MM.1S (cell line): ENCODE measurements around the gene PEX5.

Source experiments
- DNase-seq: peaks from one replicate; pipeline ENCODE4 v3.0.0-alpha.2; 2015
- H2AFZ ChIP-seq: fragments of 300-600 bp; sonication (generic); 2 replicates; pipeline ENCODE4 v1.6.0; 2016; ENCODE audit warnings: antibody characterized with exemption, low read length
- H3F3A ChIP-seq: fragments of 300-600 bp; sonication (generic); 2 replicates; pipeline ENCODE4 v1.6.1; 2016; ENCODE audit warnings: mild to moderate bottlenecking, antibody characterized with exemption, low read length, moderate library complexity, mixed read lengths; ENCODE audit not compliant: insufficient read depth
- H3K27ac ChIP-seq: fragments of 300-600 bp; sonication (generic); 2 replicates; pipeline ENCODE4 v1.5.1; 2016; ENCODE audit warnings: mild to moderate bottlenecking, low read length
- H3K27me3 ChIP-seq: fragments of 300-600 bp; sonication (generic); replicated peaks from 2 replicates; pipeline ENCODE4 v1.6.0; 2016; ENCODE audit warnings: low read length; ENCODE audit not compliant: insufficient read depth
- H3K36me3 ChIP-seq: fragments of 300-600 bp; sonication (generic); replicated peaks from 2 replicates; pipeline ENCODE4 v1.6.1; 2016; ENCODE audit warnings: mild to moderate bottlenecking, low read length, mixed read lengths; ENCODE audit not compliant: insufficient read depth
- H3K4me1 ChIP-seq: fragments of 300-600 bp; sonication (generic); 2 replicates; pipeline ENCODE4 v1.6.1; 2016; ENCODE audit warnings: low read length, mixed read lengths
- H3K4me2 ChIP-seq: fragments of 300-600 bp; sonication (generic); 2 replicates; pipeline ENCODE4 v1.6.0; 2016; ENCODE audit warnings: low read depth, low read length
- H3K4me3 ChIP-seq: fragments of 300-600 bp; sonication (generic); 2 replicates; pipeline ENCODE4 v1.5.1; 2016; ENCODE audit warnings: low read length, mixed read lengths
- H3K79me2 ChIP-seq: fragments of 300-600 bp; sonication (generic); 2 replicates; pipeline ENCODE4 v1.6.1; 2016; ENCODE audit warnings: mixed run types, low read length, mixed read lengths
- H3K9ac ChIP-seq: fragments of 300-600 bp; sonication (generic); 2 replicates; pipeline ENCODE4 v1.6.1; 2016; ENCODE audit warnings: low read length, mixed read lengths
- H3K9me2 ChIP-seq: fragments of 300-600 bp; sonication (generic); replicated peaks from 2 replicates; pipeline ENCODE4 v1.6.1; 2016; ENCODE audit warnings: mild to moderate bottlenecking, low read length, mixed read lengths; ENCODE audit not compliant: insufficient read depth
- H3K9me3 ChIP-seq: fragments of 300-600 bp; sonication (generic); replicated peaks from 2 replicates; pipeline ENCODE4 v1.6.1; 2016; ENCODE audit warnings: mild to moderate bottlenecking, low read length, mixed read lengths; ENCODE audit not compliant: insufficient read depth
- H4K20me1 ChIP-seq: fragments of 300-600 bp; sonication (generic); 2 replicates; pipeline ENCODE4 v1.6.1; 2016; ENCODE audit warnings: mild to moderate bottlenecking, low read length, moderate library complexity, mixed read lengths; ENCODE audit not compliant: insufficient read depth
- EZH2 ChIP-seq: fragments of 300-600 bp; sonication (generic); optimal IDR thresholded peaks from 2 replicates; pipeline ENCODE3; 2017; ENCODE audit warnings: low read depth, mild to moderate bottlenecking, antibody characterized with exemption, low read length, mixed read lengths
- EZH2phosphoT487 ChIP-seq: fragments of 300-600 bp; sonication (generic); IDR thresholded peaks from 2 replicates; pipeline ENCODE4 v1.6.1; 2018; ENCODE audit warnings: antibody characterized with exemption, low read length
- TF ChIP-seq, protein P1 (sequence below): fragments of 300-600 bp; sonication (generic); IDR thresholded peaks from 2 replicates; pipeline ENCODE4 v1.5.1; 2016; ENCODE audit warnings: antibody characterized with exemption, low read length, mixed read lengths

PEX5 gene

DNA sequence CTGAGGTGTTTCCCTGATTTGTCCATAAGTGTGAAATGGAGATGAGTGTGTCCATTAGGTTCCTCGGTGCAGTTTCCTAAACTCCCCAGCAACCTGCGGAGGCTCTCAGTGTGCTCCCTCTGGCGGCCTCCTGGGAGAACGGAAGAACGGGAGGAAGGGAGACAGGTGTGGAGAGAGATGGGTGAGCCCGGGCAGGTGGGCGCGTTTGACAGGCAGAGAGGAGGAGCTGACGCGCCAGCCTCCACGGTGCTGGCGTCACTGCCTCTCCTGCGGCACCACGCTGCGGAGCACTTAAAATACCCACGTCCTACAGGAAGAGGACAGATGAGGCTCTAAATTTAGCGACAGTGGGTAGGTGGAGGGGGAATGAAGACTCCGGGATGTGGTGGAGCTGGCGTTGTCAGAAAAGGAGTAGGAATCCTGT is 26.8 kb upstream of the PEX5 start:
- Histone ChIP-seq H3K36me3 (no peaks in the 10 kb centered on the region), H3K4me1 (no peaks in the 10 kb centered on the region), H3K4me2 (peak overlapping the region; percentile 20; the same call in 1 of the 2 replicates), H3K4me3 (no peak overlapping the region), H4K20me1 (no peaks in the 10 kb centered on the region), H3F3A (no peaks in the 10 kb centered on the region), H3K9me2 (no peaks in the 10 kb centered on the region), H3K9ac (no peak overlapping the region), H3K27ac (no peak overlapping the region), H3K9me3 (no peaks in the 10 kb centered on the region), H2AFZ (0 out of 2 replicates have a peak overlapping the region, but pooled peaks have one; percentile 32), H3K79me2 (no peaks in the 10 kb centered on the region), H3K27me3 (no peaks in the 10 kb centered on the region; the same call in 1 of the 2 replicates)
- DNase-seq, result no peak
- TF ChIP-seq, protein P1, sequence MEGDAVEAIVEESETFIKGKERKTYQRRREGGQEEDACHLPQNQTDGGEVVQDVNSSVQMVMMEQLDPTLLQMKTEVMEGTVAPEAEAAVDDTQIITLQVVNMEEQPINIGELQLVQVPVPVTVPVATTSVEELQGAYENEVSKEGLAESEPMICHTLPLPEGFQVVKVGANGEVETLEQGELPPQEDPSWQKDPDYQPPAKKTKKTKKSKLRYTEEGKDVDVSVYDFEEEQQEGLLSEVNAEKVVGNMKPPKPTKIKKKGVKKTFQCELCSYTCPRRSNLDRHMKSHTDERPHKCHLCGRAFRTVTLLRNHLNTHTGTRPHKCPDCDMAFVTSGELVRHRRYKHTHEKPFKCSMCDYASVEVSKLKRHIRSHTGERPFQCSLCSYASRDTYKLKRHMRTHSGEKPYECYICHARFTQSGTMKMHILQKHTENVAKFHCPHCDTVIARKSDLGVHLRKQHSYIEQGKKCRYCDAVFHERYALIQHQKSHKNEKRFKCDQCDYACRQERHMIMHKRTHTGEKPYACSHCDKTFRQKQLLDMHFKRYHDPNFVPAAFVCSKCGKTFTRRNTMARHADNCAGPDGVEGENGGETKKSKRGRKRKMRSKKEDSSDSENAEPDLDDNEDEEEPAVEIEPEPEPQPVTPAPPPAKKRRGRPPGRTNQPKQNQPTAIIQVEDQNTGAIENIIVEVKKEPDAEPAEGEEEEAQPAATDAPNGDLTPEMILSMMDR, result peak; percentile 38
- no peak for TF ChIP-seq EZH2
- TF ChIP-seq EZH2phosphoT487, result no peak

DNA sequence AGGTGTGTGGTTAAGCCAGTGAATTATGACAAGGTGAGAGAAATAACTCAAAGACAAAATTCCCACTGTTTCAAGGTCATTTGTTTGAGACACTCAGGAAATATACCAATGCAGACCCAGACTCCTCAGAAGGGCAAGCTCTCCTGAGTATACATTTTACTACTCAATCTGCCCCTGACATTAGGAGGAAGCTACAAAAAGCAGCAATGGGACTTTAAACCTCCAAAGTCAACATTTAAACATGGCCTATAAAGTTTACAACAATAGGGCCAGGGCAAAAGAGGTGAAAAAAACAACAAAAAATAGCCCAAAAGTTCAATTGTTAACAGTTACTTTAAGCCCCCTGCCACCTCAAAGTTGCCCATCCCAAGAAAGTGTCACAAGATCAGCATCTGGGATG is 19.5 kb upstream of the PEX5 start:
- H4K20me1 ChIP-seq, result no peaks in the 10 kb centered on the region
- H3K4me2 ChIP-seq, result no peak overlapping the region
- no peak overlapping the region for H3K9ac ChIP-seq
- DNase-seq, result no peak
- no peaks in the 10 kb centered on the region for H3K4me1 ChIP-seq
- H3K27me3 ChIP-seq, result no peaks in the 10 kb centered on the region
- no peaks in the 10 kb centered on the region for H3K79me2 ChIP-seq
- TF ChIP-seq, protein P1, result no peak
- TF ChIP-seq EZH2phosphoT487 (no peak), EZH2 (no peak)
- H3K36me3 ChIP-seq, result no peaks in the 10 kb centered on the region
- no peaks in the 10 kb centered on the region for H3F3A ChIP-seq
- H2AFZ ChIP-seq, result no peak overlapping the region
- H3K4me3 ChIP-seq, result no peak overlapping the region
- no peak overlapping the region for H3K27ac ChIP-seq
- no peaks in the 10 kb centered on the region for H3K9me2 ChIP-seq
- H3K9me3 ChIP-seq, result no peaks in the 10 kb centered on the region

DNA sequence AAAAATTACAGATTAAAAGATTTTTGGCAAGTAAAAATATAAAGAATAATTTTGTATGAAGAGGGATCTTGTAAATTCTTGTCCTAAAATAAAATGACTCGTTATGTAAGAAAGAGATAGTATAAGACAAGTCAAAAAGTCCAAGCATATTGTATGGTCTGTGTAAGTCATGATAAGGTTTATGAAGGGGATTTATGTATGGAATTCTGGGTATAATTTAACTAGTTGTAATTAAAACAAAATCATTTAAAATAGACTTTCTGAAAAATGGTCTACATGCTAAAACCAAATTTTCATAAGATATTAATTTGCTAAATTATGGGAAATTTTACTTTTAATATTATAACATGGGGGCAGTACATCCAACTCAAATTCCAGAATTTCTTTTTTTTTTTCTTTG is 17.6 kb upstream of the PEX5 start:
- Histone ChIP-seq H3K9ac (no peak overlapping the region), H3K79me2 (no peaks in the 10 kb centered on the region), H3K27ac (no peak overlapping the region), H3K9me2 (no peaks in the 10 kb centered on the region), H3F3A (no peaks in the 10 kb centered on the region), H2AFZ (no peak overlapping the region), H3K4me2 (no peak overlapping the region), H3K4me3 (no peak overlapping the region), H3K4me1 (no peaks in the 10 kb centered on the region), H3K36me3 (no peaks in the 10 kb centered on the region), H3K9me3 (no peaks in the 10 kb centered on the region), H3K27me3 (no peaks in the 10 kb centered on the region), H4K20me1 (no peaks in the 10 kb centered on the region)
- no peak for DNase-seq
- no peak for TF ChIP-seq EZH2phosphoT487
- TF ChIP-seq EZH2, result no peak
- TF ChIP-seq, protein P1, result no peak
